VCaP (cell line): ENCODE measurements around the gene SCAI.

Experiments
- H3K27ac ChIP-seq: fragments of 450-650 bp; 2 replicates; pipeline ENCODE4 v1.5.1; 2017
- CTCF ChIP-seq: fragments of 450-650 bp; conservative IDR thresholded peaks from 2 replicates; pipeline ENCODE4 v1.5.1; 2017; ENCODE audit warnings: mild to moderate bottlenecking, moderate library complexity

The SCAI gene

GRCh38 chr9:124941679-124942561 lies 201.4 kb downstream of the SCAI start:
- no peak; the same call in 1 of the 2 replicates for TF ChIP-seq CTCF
- H3K27ac ChIP-seq = peak overlapping the region; percentile 94

GRCh38 chr9:124940894-124941678 lies 202.2 kb downstream of the SCAI start, which contains the start of gene GOLGA1:
Gene GOLGA1, minus strand, starts transcription at chr9:124941083. Its CDS starts 2,372 bp downstream, at chr9:124938711.
- TF ChIP-seq CTCF = no peak
- H3K27ac ChIP-seq = peak within 1 kb of the TSS; percentile 94

- no peak for TF ChIP-seq CTCF
- peak overlapping the region; percentile 94 for H3K27ac ChIP-seq
Observed at GRCh38 chr9:124940521-124940893, 202.8 kb downstream of the SCAI start.

- no peak for TF ChIP-seq CTCF
Observed at GRCh38 chr9:124939944-124940343, 203.4 kb downstream of the SCAI start.

GRCh38 chr9:124934290-124934689 lies 209.0 kb downstream of the SCAI start:
- TF ChIP-seq CTCF = no peak
- no peak overlapping the region for H3K27ac ChIP-seq

More at GRCh38 chr9:124939944-124940343, 203.4 kb downstream of the SCAI start:
- H3K27ac ChIP-seq = peak overlapping the region; percentile 94

GRCh38 chr9:124932333-124932732 lies 211.0 kb downstream of the SCAI start:
- H3K27ac ChIP-seq = no peak overlapping the region
- TF ChIP-seq CTCF = no peak

GRCh38 chr9:124929464-124929863 lies 213.9 kb downstream of the SCAI start:
- no peak overlapping the region for H3K27ac ChIP-seq
- no peak for TF ChIP-seq CTCF
